GM19463 (cell line): ENCODE measurements around the gene ADGRG1.

Source experiments
- ATAC-seq: cut with Tn5 transposase; IDR thresholded peaks from one replicate; pipeline ENCODE4 v1.9.1; 2021; ENCODE audit warnings: mild to moderate bottlenecking, moderate library complexity; ENCODE audit not compliant: unreplicated experiment

Gene ADGRG1

GRCh38 chr16:57681950-57682728 lies 53.7 kb downstream of the ADGRG1 start:
- no peak for ATAC-seq

GRCh38 chr16:57682809-57683635 lies 54.6 kb downstream of the ADGRG1 start:
- no peak for ATAC-seq

- ATAC-seq = no peak
These were observed 55.5 kb downstream of the ADGRG1 start for GRCh38 chr16:57683636-57684545.

GRCh38 chr16:57684626-57685358 lies 56.4 kb downstream of the ADGRG1 start:
- no peak for ATAC-seq

GRCh38 chr16:57685633-57686032 lies 57.2 kb downstream of the ADGRG1 start:
- ATAC-seq = no peak

GRCh38 chr16:57686577-57686976 lies 58.1 kb downstream of the ADGRG1 start:
- ATAC-seq = no peak

GRCh38 chr16:57687363-57687929 lies 59.0 kb downstream of the ADGRG1 start:
- ATAC-seq = no peak

- ATAC-seq = no peak
These were observed 60.1 kb downstream of the ADGRG1 start for GRCh38 chr16:57688487-57688986.

GRCh38 chr16:57688987-57689761 lies 60.7 kb downstream of the ADGRG1 start:
- no peak for ATAC-seq

- peak; percentile 68 for ATAC-seq
These were observed 61.5 kb downstream of the ADGRG1 start for GRCh38 chr16:57689762-57690558.

GRCh38 chr16:57690782-57691471 lies 62.5 kb downstream of the ADGRG1 start:
- ATAC-seq = no peak

GRCh38 chr16:57692636-57693035 lies 64.2 kb downstream of the ADGRG1 start:
- ATAC-seq = no peak

- no peak for ATAC-seq
These were observed 65.1 kb downstream of the ADGRG1 start for GRCh38 chr16:57693550-57693949.

- no peak for ATAC-seq
These were observed 65.8 kb downstream of the ADGRG1 start for GRCh38 chr16:57694231-57694724.

GRCh38 chr16:57694725-57695679 lies 66.6 kb downstream of the ADGRG1 start, which contains the start of gene DRC7:
Gene DRC7, plus strand, starts transcription at chr16:57694806. Its CDS starts 3,144 bp downstream, at chr16:57697950.
- peak; percentile 74 for ATAC-seq

- ATAC-seq = no peak
These were observed 67.2 kb downstream of the ADGRG1 start for GRCh38 chr16:57695680-57696069.
